GM10248 (cell line): Measurements from ENCODE around the gene RAB14.

Experiments
- CTCF ChIA-PET: fragments of 300-600 bp; sonication (Branson Sonifier 250); formaldehyde crosslinking; extraction: SDS; loops from one replicate; lab custom pipeline; 2021; ENCODE audit warnings: antibody characterized with exemption; lab: Yijun Ruan, JAX
- POLR2A ChIA-PET: fragments of 350-650 bp; sonication (Branson Sonifier 250); formaldehyde crosslinking; extraction: SDS; loops from one replicate; lab custom pipeline; 2020; ENCODE audit warnings: antibody characterized with exemption; lab: Yijun Ruan, JAX
- DNase-seq: peaks from one replicate; pipeline ENCODE4 v3.0.0; 2012; ENCODE audit errors: extremely low spot score
- CTCF ChIP-seq: IDR thresholded peaks from 2 replicates; pipeline ENCODE4 v1.5.1; 2012; ENCODE audit warnings: mild to moderate bottlenecking, low read depth; ENCODE audit errors: extremely low read depth, missing control alignments, control extremely low read depth

Gene RAB14

GRCh38 chr9:121239851-121240250 lies 38.2 kb upstream of the RAB14 start:
- ChIA-PET POLR2A (no interaction called here), CTCF (interaction anchor here (1.4 to 2.9 kb wide), 2 partner anchors 13 to 38 kb away, joined by 3 to 9 read pairs; no protein-coding TSS in a partner anchor)
- no peak for TF ChIP-seq CTCF
- DNase-seq = no peak

GRCh38 chr9:121239071-121239470 lies 37.4 kb upstream of the RAB14 start:
- POLR2A ChIA-PET = no interaction called here
- no peak for DNase-seq
- CTCF ChIA-PET = interaction anchor here (1.2 to 2.9 kb wide), 2 partner anchors 20 to 39 kb away, joined by 3 to 9 read pairs; no protein-coding TSS in a partner anchor
- no peak for TF ChIP-seq CTCF

GRCh38 chr9:121237916-121238315 lies 36.2 kb upstream of the RAB14 start:
- no peak for DNase-seq
- POLR2A ChIA-PET = no interaction called here
- CTCF ChIA-PET = interaction anchor here (0.8 to 2.9 kb wide), 3 partner anchors 8 to 40 kb away, joined by 3 to 9 read pairs (median 4); no protein-coding TSS in a partner anchor
- no peak for TF ChIP-seq CTCF

DNA sequence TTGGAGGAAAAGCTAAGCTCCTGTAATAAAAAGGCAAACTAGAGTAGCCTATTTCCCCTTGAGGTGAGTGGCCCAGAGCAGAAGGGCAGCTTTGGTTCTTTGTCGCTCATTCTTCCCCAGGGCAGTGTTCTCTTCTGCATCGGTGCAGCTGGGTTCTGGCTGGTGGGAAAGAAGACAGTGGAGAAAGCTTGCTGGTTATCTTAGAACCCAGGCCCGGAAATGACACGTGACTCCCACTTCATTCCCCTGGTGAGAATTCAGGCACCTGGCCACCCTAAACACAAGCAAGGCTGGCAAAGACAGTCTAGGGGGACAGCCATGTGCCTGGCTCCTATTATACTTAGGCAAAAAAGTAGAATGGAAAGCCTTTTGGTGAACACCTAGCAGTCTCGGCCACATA lies 33.8 kb upstream of the RAB14 start:
- ChIA-PET POLR2A (interaction anchor here (0.6 kb wide), 1 partner anchor 321 kb away, joined by 7 read pairs; no protein-coding TSS in a partner anchor), CTCF (interaction anchor here (1.1 to 2.1 kb wide), 7 partner anchors 9 to 84 kb away, joined by 3 to 8 read pairs (median 4); no protein-coding TSS in a partner anchor)
- DNase-seq = no peak
- no peak for TF ChIP-seq CTCF

- TF ChIP-seq CTCF = no peak
- DNase-seq = no peak
- ChIA-PET POLR2A (no interaction called here), CTCF (interaction anchor here (1.0 to 2.1 kb wide), 7 partner anchors 9 to 85 kb away, joined by 3 to 8 read pairs (median 4); no protein-coding TSS in a partner anchor)
Observed at GRCh38 chr9:121234832-121235161, 33.1 kb upstream of the RAB14 start.

DNA sequence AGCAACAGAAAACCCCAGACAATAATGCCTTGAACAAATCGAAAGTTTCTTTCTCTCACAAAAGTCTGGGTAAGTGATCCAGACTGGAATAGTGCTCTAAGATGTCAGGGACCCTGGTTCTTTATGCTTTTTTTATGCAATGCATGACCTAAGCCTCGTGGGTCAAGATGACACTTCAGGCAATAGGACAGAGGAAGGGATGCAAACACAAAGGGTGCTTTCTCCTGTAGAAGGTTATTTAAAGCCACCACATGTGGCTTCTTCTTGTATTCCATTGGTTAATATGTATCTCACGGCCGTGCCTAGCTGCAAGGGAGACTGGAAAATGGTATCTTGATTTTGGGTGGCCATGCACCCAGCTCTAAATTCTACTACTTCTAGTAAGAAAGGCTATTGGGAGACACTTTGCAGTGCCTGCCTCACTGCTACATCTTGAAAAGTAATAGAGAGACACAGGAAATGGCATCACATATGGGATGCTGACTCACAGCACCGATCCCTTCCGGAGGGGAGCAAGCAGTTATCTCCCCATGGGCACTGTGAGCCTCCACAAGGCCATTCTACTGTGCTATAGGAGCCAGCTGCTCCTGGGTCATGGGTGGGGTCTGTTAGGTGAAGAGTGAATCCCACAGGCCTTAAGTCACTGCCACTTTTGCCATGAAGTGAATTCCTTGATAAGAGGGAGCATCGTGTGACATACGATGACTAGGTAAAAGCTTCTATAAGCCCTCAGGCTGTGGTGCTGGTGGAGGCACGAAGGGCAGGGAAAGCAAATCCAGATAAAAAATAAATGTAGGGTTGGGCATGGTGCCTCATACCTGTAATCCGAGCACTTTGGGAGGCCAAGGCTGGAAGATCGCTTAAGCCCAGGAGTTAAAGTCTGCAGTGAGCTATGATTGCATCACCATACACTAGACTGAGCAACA lies 32.5 kb upstream of the RAB14 start:
- ChIA-PET CTCF (interaction anchor here (0.8 to 2.1 kb wide), 7 partner anchors 8 to 86 kb away, joined by 3 to 8 read pairs (median 4); no protein-coding TSS in a partner anchor), POLR2A (no interaction called here)
- DNase-seq = no peak

More for the DNA sequence above, 32.5 kb upstream of the RAB14 start:
- no peak for TF ChIP-seq CTCF
